ENCODE data around the gene FAM47E. TPM values are rescaled to one million over a fixed set of nuclear protein-coding genes. Genes with fewer than 3 reads are reported as not detected.

FAM47E gene
- total and polyA plus RNA-seq, 12 donors: 2.8 to 23.8 (median 5.3) TPM

DNA sequence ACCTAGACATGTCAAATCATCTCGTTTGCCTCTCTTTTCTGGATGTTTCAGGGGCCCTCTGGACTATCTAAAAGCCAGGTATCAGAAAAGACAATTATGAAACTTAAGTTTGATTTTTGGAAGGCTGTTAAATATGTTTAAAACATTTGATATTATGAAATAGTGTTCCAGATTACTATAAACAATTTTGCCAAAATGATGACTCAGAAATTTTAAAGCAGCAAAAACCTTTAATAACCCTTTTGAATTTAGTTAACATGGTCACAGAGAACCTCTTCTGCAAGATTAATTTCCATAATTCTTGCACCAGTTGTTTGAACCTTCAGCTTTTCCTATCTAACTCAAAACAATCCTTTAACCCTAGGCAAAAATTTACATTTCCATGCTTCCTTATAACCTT lies 18.8 kb upstream of the FAM47E start:
- DNase-seq: no peak
- Histone ChIP-seq H3K27ac (no peak overlapping the region), H3K36me3 (replicated peaks in 1 of 2) (no peaks in the 10 kb centered on the region), H3K27me3 (no peaks in the 10 kb centered on the region), H3K4me3 (no peak overlapping the region), H3K4me1 (replicated peaks in 1 of 2) (no peaks in the 10 kb centered on the region), H3K9me3 (replicated peaks in 1 of 3) (no peaks in the 10 kb centered on the region)
- TF ChIP-seq POLR2A (IDR thresholded peaks at IDR 0.05): no peak
- TF ChIP-seq, protein P1, sequence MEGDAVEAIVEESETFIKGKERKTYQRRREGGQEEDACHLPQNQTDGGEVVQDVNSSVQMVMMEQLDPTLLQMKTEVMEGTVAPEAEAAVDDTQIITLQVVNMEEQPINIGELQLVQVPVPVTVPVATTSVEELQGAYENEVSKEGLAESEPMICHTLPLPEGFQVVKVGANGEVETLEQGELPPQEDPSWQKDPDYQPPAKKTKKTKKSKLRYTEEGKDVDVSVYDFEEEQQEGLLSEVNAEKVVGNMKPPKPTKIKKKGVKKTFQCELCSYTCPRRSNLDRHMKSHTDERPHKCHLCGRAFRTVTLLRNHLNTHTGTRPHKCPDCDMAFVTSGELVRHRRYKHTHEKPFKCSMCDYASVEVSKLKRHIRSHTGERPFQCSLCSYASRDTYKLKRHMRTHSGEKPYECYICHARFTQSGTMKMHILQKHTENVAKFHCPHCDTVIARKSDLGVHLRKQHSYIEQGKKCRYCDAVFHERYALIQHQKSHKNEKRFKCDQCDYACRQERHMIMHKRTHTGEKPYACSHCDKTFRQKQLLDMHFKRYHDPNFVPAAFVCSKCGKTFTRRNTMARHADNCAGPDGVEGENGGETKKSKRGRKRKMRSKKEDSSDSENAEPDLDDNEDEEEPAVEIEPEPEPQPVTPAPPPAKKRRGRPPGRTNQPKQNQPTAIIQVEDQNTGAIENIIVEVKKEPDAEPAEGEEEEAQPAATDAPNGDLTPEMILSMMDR (IDR thresholded peaks at IDR 0.05): no peak
- intact Hi-C loops (cut with DNase I): no loop called here
- WGBS, 4 donors: 80 to 86% (median 84%) methylated on average over 1 of the region's 1 CpG

DNA sequence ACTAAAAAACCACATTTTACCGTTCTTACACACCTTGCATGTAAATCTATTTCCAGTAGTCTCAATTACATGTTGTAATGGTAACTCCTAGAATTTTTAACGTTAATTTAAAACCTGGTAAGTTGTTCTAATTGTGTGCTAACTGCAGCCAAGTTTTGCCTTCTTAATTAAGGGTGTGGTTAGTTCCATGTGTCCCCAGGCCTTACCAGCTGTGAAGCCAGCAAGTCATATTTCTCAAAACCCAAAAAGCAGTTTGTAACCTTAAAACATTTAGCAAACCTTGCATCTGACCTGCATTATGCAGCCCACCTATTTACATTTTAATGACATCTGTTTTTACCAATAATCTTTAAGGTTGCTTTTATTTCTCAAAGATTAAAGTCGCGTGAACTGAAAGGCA lies 18.4 kb upstream of the FAM47E start:
- DNase-seq: no peak
- H3K36me3 ChIP-seq (replicated peaks in 1 of 2): no peaks in the 10 kb centered on the region
- WGBS, 4 donors: 70 to 81% (median 78%) methylated on average over 4 of the region's 4 CpGs
- H3K27ac ChIP-seq: no peak overlapping the region
- no peak overlapping the region for H3K4me3 ChIP-seq
- intact Hi-C loops (cut with DNase I): no loop called here
- no peaks in the 10 kb centered on the region for H3K27me3 ChIP-seq
- TF ChIP-seq, protein P1 (IDR thresholded peaks at IDR 0.05): no peak
- TF ChIP-seq POLR2A (IDR thresholded peaks at IDR 0.05): no peak
- no peaks in the 10 kb centered on the region for H3K9me3 ChIP-seq (replicated peaks in 1 of 3)
- H3K4me1 ChIP-seq (replicated peaks in 1 of 2): no peaks in the 10 kb centered on the region

DNA sequence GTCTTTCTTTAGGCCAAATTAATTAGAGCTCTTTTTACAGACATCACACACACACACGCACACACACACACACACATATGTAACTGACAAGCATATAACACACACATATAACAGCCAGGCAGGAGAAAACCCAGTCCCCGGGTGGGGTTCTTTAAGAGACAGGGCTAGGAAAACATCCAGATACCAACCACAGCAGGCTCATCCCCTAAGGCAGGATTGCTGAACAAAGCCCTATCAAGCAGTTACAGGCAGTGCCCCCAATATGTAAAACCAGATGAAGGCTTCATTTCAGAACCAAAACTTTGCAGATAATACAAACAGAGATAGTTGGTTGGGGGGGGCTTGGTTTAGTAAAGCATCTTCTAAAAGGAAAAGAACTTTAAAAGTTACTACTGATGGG lies 18.0 kb upstream of the FAM47E start:
- TF ChIP-seq POLR2A (IDR thresholded peaks at IDR 0.05): no peak
- TF ChIP-seq, protein P1 (IDR thresholded peaks at IDR 0.05): no peak
- no peak overlapping the region for H3K27ac ChIP-seq
- intact Hi-C loops (cut with DNase I): no loop called here
- DNase-seq: no peak
- no peak overlapping the region for H3K4me3 ChIP-seq
- no peaks in the 10 kb centered on the region for H3K36me3 ChIP-seq (replicated peaks in 1 of 2)
- WGBS, 4 donors: 54 to 60% (median 57%) methylated on average over 2 of the region's 2 CpGs
- no peaks in the 10 kb centered on the region for H3K27me3 ChIP-seq
- H3K4me1 ChIP-seq (replicated peaks in 1 of 2): no peaks in the 10 kb centered on the region
- no peaks in the 10 kb centered on the region for H3K9me3 ChIP-seq (replicated peaks in 1 of 3)

DNA sequence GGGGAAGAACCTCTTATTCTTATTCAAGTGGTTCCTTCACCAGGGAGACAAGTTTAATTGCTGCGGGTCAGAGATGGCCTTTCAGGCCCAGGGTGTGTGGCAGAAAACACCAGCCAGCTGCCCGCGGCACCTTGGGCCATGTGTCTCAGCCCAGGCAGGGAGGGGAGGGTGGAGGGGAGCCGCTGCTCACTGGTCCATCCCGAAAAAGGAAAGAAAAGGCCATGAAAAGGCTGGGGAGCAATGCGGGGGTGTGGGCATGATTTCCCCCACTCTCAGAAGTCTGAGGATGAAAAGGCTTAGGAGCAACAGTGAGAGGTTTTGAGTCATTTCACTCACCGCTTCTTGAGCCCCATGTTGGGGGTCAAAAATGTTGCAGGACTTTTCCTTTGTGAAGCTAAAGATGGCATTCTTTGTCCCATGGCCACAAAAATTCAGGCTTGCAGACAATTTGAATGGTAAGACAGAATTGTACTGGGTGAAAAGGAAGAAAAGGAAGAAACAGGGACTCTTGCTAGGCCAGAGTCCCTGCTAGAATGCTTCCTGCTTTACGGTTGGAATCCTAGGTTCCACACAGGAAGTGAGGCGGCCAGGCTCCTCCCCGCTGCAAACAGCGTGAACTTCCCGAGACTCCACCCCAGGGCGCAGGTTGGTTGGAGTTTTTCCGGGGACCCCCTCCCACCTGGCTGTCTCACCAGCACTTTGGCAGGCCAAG lies 17.4 kb upstream of the FAM47E start:
- 80 to 91% (median 86%) methylated on average over 13 to 14 of the region's 14 CpGs for WGBS, 4 donors
- intact Hi-C loops (cut with DNase I): no loop called here
- no peak for TF ChIP-seq POLR2A (IDR thresholded peaks at IDR 0.05)
- TF ChIP-seq, protein P1 (IDR thresholded peaks at IDR 0.05): no peak
- no peaks in the 10 kb centered on the region for H3K9me3 ChIP-seq (replicated peaks in 1 of 3)
- DNase-seq: no peak
- no peaks in the 10 kb centered on the region for H3K4me1 ChIP-seq (replicated peaks in 1 of 2)
- no peaks in the 10 kb centered on the region for H3K27me3 ChIP-seq
- H3K4me3 ChIP-seq: no peak overlapping the region
- no peaks in the 10 kb centered on the region for H3K36me3 ChIP-seq (replicated peaks in 1 of 2)
- no peak overlapping the region for H3K27ac ChIP-seq

All from adrenal gland (tissue), 12 donors.